HG02763 (cell line): ENCODE results near the gene PRICKLE4.
A peak's percentile ranks its signal among the peaks of the same experiment; 100 is the strongest.

Experiments
- ATAC-seq: cut with Tn5 transposase; IDR thresholded peaks from one replicate; pipeline ENCODE4 v1.9.1; 2021; ENCODE audit warnings: mild to moderate bottlenecking, moderate library complexity; ENCODE audit not compliant: unreplicated experiment

The PRICKLE4 gene

DNA sequence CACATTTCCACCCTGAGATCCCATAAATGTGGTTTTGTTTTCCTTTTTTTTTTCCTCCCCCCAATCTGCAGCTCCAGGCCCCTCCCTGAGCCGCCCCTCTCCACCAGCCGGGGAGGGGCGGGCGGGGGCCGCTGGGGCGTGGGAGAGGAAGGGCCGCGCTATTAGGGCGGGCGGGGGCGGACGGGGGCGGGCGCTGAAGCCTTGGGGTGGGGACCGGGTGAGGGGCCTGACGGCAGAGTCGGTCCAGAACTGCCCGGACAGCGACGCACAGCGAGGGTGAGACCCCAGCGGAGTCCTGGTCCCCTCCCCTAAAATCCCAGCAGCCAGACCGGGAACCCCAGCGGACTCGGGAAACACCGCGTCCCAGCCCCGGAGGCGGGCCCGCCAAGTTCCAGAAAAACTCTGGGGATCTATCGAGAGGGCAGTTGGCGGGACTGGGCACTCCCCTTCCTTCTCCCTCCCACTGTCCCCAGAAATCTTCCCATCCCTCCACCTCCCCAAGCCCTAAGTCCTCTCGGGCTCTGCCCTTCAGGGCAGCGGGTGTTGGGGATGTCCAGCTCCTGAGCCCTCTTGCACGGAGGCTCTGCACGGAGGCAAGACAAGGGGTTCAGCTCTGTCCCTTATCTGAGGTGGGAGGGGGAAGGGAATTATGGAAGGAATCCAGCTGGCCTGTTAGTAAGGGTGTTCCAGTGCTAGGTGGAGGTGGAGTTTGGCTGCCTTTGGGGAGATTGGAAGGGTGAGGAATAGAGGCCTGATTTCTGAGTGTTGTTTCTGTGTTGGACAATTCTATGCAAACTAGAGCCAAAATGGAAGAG lies at the start of gene PRICKLE4:
Gene PRICKLE4 (plus strand): TSS at position 232 of the 815 bp plus-strand sequence. CDS start 2,692 bp downstream, outside the sequence.
- no peak for ATAC-seq

GRCh38 chr6:41731561-41732086 lies 49.0 kb upstream of the PRICKLE4 start:
- no peak for ATAC-seq

DNA sequence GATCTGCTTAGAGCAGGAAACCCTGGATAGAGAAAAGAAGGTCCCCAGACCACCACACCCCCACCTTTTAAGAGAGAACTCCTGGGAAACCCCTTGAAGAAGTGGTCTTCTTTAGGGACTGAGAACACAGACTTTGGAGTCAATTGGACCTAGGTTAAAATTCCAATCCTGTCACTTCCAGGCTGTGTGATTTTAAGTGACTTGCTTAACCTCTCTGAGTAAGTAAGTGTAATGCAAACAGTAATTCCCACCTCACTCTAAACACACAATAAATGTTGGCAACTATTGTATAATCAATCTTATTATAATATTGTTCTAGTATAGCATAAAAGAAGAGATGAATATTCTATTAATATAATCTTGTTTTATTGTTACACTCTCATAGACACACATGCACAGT lies 48.4 kb upstream of the PRICKLE4 start:
- no peak for ATAC-seq

- ATAC-seq = peak; percentile 28
These were observed 47.8 kb upstream of the PRICKLE4 start for GRCh38 chr6:41732591-41733359.

- no peak for ATAC-seq
These were observed 47.2 kb upstream of the PRICKLE4 start for GRCh38 chr6:41733360-41733706.

DNA sequence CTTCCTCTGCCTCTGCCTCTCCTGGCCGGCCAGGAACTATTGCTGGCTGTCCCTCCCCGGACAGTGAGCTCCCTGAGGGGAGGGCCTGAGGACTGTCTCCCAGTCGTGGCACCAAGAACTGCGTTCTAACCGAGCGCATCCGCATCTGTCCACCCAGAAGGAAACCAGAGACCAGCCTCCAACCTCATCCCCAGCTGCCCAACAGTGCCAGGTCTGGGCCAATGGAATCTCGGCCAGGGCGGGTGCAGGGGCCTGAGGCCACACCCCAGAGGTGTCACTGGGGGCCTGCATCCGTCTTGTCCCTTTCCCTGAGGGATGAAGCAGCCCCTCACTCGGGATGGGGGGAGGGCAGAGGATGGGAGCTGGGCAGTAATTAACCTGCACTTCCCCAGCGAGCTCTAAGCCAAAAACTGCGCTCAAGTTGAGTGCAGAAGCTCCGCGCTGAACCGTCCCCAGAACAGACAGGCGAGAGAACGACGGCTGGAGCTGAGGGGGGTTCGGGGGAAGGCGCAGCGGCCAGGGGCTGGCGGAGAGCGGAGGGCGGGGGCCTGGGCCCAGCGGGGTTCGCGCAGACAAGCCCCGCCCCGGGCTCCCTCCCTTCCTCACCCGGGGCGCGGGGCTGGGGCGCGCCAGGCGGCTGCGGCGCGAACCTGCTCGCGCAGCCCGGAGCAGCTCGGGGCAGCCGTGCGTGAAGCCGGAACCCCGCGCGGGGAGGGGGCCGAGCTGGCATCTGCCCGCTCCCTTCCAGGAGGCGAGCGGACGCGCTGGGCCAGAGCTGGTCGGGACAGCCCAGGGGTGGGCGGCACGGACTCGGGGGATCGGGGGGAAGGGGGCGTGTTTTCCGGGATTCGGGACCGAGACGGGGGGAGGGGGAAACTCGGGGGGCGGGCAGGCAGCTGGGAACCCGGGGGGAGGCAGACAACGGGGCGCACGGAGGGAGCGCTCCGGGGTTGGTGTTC lies 46.6 kb upstream of the PRICKLE4 start:
- peak; percentile 40 for ATAC-seq

DNA sequence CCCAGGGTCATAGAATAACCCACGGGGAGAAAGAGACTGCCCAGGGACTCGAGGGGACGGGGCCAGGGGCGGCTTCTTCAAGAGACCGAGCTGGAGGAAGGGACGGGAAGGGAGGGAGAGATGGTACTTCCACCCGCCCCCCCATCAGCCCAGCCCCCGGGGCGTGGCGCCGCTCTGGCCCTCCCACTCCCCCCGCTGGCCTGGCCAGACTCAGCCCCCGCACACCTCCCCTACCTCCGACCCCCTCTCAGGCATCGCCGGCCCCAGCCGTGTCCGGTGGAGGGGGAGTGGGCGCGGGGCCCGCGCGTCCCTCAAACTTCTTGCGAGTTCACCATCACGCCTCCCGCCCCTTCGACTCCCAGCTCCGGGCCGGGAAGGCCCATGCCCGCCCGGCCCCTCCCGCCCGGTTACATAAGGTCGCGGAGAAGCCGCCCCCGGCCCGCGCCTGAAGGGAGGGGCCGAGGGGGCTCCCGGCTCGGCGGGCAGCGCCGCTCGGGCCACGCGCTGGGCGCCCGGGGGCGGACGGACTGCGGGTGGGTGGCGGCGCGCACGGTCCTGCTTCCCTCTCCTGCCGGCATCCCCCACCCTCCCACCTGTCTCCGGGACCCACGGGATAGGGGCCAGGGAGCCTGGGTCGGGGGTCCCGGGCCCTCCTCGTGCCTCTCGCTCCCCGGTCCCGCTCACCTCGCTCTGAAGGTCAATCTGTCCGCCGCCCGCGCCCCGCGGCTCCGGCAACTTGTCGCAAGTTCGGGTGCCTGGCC lies 45.7 kb upstream of the PRICKLE4 start:
- ATAC-seq = peak; percentile 23

GRCh38 chr6:41735427-41736185 lies 45.0 kb upstream of the PRICKLE4 start, which contains the start of gene TFEB:
TSS of gene TFEB (minus strand) at chr6:41735608. CDS start at chr6:41691213, 44,395 bp downstream.
- ATAC-seq = peak; percentile 46

DNA sequence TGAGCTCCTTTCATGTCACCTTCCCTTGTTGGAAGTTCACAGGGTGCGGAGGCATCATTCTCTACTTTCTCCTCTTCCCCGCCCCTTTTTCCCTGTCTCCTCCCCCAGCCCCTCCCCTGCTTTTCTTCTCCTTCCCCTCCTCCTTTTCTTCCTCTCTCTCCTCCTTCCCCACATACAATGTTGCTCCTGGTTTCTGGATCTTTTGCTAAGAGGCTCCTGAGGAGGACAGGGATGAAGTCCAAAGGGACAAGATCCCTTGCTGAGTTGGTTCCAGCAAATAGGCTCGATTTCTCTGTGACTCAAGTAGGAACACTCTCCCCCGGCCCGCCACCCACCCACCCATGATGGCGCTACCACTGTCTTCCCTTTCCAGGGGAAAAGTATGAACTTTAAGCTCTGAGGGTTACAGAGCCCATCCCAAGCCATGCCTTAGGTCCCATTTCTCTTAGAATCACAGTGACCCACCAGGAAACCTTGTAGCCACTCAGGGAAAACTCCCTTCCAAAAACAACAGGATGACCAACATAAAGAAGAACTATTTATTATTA lies 44.3 kb upstream of the PRICKLE4 start:
- no peak for ATAC-seq

DNA sequence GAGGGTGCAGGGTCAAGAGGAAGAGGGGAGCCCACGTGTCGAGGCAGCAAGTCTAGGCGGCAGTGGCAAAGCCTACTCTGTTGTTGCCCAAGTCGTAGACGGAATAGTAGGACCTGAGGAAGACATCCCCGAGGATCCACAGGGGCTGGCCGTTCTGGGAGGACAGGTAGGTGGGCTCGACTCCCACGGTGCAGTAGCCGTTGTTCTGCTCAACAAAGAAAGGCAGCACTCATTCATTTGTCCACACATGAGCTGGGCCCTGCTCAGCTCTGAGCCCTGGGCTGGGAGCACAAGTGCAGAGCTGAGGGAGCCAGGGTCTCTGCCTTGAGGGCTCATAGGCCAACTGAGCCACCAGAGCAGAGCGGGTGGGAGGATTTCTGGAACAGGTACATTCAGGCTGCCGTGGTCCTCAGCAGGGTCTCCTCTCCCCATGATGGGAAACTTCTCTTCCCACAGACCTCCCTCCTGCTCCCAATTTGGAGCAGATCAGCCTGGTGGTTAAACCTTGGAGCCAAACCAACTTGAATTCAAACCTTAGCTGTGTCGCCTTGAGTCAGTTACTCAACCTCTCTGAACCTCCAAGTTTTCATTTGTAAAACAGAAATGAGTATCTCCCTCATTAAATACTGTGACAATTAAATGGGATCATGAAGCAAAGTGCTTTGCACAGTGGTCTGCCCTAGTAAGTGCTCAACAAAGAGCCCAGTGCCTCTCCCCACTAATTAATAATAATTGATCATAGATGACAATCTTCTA lies 43.6 kb upstream of the PRICKLE4 start:
- ATAC-seq = no peak

- no peak for ATAC-seq
These were observed 42.9 kb upstream of the PRICKLE4 start for GRCh38 chr6:41737591-41738130.

GRCh38 chr6:41739041-41739440 lies 41.5 kb upstream of the PRICKLE4 start:
- ATAC-seq = no peak

DNA sequence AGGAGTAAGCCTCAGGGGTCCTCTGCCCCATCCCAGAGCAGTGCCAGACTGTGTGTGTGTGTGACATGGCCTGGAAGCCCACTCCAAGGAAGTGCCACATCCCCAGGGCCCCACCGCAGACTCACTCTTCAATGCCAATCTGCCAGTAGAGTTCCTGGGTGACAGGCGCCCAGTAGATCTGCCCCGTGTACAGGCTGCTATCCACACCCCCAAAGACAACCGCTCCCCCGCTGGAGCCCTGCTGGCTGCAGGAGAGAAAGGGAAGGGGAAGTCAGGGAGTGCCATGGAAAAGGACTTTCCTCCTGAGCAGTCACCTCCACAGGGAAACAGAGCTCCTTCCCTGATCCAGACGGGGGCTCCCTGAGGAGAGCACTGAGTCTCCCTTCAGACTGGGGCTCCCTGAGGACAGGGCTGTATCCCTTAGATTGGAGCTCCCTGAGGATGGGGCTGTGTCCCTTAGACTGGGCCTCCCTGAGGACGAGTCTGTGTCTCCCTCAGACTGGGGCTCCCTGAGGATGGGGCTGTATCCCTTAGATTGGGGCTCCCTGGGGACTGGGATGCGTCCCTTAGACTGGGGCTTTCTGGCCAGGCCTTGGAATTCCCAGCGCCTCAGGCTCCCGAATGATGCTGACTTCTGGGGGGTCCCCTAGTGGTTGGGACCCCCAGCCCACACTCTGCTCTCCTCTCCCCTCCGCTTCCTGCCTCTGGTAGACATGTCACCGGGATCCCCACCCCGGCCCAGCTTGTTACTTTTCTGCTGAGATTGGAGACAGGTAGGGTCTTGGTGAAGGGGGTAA lies 40.0 kb upstream of the PRICKLE4 start:
- ATAC-seq = no peak

DNA sequence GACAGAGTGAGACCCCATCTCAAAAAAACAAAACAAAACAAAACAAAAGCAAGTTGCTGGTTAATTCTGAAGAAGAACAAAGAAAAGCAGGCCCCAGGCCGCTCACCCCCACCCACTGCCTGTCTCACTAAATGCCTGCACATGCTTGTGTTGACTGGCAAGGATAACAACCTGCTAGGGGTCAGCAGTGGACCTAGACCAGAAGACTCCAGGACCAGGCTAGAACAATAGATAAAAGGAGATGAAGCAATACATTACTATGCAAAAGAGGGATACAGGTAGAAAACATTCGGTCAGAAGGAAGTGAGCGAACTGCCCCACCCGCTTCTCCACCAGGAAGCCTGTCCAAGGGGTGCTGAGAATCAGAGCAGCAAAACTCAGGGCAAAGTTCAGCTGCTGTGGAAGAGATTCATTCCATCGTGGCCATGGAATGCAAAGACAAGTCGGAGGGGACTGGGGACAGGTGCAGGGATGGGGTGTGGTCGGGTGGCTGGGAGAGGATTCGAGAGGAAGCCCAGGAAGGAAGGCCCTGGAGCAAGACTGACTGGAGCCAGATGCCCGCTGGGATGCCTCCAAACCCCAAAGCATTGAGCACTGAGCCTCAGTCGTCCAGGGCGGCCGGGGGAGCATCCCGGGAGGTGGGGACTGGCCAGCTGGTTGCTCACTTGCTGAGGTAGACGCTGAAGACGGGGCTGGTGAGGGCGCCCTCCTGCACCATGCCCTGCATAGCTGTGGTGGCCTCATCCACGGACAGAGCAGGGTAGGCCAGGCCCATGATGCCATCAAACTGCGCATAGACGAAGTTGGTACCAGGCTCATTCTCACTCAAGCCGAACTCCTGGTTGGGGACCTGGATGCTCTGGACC lies 38.7 kb upstream of the PRICKLE4 start:
- no peak for ATAC-seq

- ATAC-seq = no peak
These were observed 37.0 kb upstream of the PRICKLE4 start for GRCh38 chr6:41743406-41744235.
